HG03457 (cell line): ENCODE measurements around the gene WFIKKN2.
"Not testable (repeated sequence)": the region's sequence is repeated elsewhere in the genome, so short reads cannot be mapped to it uniquely, and the experiment has no call there.

Experiments
- ATAC-seq: cut with Tn5 transposase; IDR thresholded peaks from one replicate; pipeline ENCODE4 v1.9.1; 2021; ENCODE audit warnings: moderate number of reproducible peaks; ENCODE audit not compliant: unreplicated experiment

Gene WFIKKN2

DNA sequence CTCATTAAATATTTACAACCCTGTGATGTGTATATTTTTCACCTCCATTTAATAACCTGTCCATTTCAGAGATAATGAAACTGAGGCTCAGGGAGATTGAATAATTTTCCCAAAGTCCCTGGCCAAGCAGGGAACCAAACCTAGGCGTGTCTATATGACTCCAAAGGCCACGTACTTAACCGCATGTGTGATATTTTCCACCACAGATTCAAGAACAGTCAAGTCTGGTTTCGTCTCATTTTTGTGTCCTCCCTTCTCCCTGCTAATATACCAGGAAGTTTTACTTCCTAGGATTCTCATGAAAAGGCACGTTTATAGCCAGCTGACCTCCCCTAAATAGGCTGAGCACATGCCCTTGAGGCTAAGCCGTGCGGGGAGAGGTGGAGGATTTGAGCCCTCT, 15.3 kb downstream of the WFIKKN2 start:
- no peak for ATAC-seq

DNA sequence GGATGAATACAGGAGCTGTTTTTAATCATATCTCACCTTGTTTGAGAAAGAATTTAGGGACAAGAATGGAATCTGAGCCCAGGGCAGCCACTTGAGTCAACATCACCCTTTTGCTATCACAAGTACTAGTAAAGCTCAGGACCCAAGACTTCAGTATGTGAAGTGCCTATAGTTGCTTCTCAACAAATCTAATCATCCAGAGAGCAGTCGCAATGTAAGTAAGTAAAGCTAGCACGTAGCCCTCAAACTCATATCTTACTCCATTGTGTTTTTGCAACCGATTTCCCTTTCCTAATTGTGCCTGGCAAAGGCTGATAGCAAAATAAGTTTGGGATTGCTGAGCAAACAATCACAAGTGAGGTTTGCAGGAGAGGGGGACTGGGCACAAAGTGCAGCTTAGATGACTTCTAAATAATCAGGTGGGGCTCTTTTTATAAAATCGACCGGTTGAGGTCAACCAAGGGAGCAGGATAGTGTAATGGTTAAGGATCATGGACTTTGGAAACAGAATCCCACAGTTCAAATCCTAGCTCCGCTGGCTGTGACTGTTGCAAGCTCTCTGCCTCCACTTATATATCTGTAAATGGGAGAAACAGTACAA, 17.7 kb downstream of the WFIKKN2 start:
- no peak for ATAC-seq

DNA sequence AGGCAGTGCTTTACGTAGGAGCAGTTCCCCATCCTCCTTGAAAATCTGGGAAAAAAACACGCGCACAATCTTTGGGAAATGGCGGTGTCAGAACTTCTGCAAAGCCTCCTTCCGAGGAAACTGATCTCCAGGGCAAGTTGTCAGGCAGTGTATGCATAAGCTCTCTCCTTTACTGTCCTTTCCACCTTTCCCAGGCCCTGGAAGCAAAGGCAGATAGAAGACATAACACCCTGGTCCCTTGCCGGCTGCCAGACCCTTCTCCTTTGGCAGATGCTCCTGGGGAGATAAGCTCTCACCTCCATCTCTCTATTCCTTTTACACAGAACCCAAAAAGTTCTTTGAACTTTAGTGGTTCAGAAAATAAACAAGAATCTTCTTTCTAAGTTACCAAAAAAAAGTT, 18.4 kb downstream of the WFIKKN2 start:
- no peak for ATAC-seq

DNA sequence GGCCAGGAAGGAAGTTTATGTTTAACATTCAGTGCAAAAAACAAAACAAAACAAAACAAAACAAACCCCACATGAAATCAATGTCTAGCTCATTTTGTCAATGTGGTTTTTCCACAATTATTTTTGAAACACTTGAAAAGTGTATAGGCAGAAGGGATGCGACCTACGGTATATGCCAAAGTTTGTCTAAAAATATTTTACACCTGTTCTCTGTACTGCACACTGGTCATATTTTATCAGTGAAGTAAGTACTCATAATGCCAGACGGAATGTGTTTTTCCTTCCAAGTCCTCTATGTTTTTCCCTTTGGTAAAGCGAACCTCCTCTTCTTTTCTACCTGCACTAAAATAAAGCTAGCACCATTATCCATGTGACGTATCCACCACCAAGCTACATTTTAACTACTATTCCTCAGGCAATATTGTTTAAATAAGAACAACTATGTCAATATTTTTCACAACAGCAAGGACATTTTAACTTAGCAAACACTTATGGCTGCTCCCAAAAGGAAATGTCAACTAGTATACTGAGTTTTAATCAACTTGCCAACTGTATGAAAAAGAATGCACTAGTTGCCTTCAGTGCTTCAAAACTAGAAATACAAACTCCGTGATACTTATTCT, 20.4 kb downstream of the WFIKKN2 start:
- no peak for ATAC-seq

DNA sequence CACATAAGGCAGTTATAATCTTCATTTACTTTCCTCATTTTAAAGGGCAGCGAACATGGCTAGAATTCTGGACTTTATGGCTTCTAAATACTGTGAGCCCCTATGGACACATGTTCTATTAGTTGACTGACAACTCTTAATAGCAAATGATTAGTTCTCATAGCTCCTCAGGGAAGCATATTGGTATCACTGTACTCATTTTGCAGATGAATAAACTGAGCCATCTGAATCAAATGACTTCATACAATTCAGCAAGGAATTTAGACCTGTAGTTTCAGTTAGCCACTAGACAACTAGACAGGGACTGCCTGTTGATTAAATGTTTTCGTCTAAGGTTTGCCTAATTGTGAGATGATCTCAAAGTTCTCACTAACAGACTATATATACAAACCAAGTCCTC, 21.0 kb downstream of the WFIKKN2 start:
- ATAC-seq, result no peak

DNA sequence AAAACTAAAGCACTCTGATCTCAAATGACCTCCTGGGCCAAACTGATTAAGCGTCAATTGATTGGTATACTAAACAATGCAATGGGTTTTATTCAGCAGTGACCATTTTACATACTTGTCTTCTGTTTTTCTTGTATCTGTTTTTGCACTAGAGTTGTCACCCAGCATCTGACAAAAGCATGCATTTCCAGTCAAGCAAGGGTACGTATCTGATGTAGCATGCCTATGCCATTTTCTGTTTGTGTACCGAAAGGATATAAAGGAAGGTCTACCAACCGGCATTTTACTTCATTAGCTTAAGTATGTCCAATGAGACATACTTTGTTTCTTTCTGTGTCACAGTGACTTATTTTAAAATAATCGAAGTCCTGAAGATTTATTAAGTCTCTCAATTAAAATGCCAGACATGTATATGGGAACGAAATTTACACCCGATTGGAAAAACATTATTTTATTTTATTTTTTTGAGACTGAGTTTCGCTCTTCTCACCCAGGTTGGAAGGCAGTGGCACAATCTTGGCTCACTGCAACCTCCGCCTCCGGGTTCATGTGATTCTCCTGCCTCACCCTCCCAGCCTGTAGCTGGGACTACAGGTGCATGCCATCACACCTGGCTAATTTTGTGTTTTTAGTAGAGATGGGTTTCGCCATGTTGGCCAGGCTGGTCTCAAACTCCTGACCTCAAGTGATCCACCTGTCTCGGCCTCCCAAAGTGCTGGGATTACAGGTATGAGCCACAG, 23.3 kb downstream of the WFIKKN2 start:
- ATAC-seq, result no peak

DNA sequence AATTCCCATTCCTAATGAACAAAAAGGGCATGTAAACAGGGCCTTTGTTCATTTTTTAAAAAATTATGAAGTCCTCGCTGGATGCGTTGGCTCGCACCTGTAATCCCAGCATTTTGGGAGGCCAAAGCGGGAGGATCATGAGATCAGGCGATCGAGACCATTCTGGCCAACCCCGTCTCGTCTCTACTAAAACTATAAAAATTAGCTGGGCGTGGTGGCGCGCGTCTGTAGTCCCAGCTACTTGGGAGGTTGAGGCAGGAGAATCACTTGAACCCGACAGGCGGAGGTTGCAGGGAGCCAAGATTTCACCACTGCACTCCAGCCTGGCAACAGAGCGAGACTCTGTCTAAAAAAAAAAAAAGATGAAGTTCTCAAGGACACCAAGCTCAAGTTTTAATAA, 24.3 kb downstream of the WFIKKN2 start:
- not testable (repeated sequence) for ATAC-seq

DNA sequence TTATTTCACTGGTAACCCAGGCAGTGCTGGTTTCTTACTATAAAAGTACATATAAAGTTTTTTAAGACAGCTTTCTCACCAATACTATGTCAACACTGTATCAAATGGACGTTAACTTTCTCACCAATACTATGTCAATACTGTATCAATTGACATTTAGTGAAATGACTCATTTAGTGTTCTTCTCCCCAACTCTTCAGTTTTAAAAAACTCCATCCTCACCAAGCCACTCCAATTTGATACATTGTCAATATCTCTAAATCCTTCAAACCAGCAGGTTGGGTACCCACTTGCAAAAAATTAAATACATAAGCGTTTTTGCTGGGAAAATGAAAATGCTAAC, 25.9 kb downstream of the WFIKKN2 start:
- no peak for ATAC-seq

DNA sequence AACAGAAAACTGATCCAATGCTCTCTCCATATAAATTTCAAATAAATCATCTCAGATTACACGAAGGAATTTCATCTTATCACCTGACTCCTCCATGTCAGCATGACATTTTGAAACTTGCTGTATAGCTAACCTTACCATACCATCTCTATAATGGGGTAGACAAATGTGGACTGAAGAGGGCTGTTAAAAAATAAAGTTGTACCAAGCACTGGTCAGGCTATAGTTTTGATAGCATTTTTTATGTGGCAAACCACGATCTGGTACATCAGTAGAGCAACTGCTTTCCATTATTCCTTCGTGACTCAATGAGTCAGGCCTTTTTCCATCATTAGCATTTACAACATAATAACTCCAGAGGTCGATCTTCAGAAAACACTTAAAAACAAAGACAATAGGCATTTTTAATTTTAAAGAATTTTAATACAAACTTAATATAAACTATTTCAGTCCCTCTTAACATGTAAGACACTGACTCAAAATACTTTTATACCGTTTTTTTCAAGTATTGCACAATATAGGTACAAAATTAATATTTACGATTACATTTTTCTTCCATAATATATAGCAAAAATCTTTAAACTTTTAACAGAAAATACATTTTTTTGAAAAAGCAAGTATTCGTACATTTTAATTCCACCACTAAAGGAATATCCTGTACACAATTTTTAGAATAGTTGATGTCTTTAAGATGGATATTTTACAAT, 26.6 kb downstream of the WFIKKN2 start:
- ATAC-seq, result no peak

DNA sequence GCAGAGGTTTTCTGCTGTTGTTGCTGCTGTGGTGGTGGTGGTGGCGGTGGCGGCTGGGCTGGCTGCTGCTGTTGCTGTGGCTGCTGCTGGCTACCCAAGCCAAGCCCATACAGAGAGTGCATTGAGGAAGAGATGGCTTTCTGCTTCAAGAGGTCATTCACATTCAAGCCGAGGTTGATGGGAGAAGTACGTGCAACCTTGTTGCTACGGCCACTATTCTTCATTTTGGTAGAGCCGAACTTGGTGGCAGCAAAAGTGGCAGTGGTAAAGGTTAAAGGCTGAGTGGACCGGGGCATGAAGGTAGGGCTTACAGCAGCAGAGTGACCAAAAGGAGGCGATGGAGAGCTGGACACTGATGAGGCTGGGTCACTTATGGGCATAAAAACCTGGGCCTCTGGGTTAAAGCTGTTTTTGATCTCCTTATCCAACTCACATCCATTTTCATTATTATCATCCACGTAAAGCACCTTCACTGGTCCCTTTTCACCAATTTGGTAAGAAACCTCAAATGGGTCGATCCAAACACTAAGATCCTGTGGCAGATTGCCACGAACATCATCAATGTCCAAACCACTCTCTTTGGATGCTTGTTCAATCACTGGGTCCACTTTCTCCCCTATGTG, 27.9 kb downstream of the WFIKKN2 start:
- ATAC-seq, result no peak

DNA sequence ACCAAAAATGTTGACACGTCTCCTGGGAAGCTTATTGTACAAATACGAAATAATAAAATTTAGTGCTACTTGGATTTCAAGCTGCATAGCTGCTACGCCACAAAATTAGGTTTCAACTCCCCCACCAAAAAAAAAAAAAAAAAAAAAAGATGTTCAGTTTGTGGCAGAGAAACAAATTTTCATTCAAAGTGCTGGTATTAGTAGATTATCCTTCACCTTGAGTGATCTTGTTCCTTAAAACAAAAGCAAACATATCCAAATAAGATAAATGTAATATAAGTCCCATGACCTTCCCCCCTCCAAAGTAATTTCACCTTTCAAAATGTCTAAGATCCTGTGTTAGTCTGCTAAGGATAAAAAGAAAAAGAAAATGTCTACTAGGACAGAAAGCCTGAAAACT, 28.5 kb downstream of the WFIKKN2 start:
- ATAC-seq, result no peak

DNA sequence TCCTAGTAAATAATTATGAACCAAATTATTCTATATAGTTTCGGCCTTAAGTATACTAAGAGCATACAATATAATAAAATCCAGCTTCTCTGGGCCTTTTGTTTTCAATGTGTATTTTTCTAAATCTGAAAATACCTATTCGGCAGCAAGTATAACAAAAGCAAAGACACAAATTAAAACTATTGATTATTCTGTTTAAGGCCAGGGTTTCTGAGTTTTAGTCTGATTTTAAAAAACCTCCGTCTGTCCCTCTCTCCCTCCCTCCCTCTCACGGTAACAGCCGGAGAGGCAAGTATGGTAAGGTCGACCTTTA, 29.3 kb downstream of the WFIKKN2 start:
- ATAC-seq, result no peak

DNA sequence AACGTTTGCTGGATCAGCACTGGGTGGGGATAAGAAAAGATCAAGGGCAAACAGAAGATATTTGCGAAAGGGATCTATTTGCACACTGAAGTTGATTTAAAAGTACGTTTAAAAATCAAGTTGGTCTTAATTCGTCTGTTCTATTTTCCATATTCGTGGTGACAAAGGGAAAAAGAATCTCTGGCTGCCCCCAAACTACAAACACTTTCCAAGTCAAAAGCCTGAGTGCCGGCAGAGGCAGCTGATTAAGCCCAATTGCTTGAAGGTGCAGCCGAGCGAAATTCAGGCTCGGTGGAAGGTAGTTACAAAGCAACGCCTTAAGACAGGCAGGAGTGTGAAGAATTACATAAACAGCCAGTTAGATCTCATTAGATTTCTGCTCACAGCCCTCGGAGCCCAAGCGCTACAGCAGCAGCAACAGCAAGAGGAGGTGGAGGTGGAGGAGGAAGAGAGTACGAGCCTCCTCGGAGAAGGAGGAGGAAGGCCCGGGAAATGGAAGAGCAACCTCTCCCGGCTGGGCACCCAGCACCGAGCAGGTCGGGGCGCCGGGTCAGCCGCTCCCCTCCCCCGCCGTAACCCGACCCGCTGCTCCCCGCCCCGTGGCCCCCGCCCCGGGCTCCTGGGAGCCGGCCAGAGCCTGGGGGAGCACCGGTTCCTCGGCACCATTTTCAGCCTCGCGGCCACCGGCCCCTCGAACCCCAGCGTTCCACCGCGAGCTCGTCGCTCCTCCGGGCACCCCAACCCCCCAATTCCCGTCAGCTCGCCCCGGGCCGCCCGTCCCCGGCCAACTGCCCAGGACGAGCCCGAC, 29.9 kb downstream of the WFIKKN2 start:
- ATAC-seq, result peak; percentile 11

DNA sequence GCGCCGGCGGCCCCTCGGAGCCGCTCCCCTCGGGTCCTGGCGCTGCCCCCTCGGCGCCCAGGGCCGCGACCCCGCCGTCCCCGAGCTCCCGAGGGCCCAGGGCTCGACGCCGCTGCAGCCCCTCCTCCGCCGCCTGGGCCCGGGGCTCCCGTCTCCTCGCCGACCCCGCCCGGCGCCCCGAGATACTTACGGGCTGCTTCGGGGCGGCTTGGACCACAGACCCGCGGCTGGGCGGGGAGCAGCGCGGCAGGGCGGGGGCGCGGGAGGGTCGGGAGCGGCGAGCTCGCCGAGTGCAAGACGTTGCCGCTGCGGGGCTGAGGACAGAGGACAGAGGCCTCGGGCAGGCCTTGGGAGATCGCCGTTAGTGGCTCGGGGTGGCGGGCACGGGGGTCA, 30.5 kb downstream of the WFIKKN2 start:
- ATAC-seq, result peak; percentile 13

DNA sequence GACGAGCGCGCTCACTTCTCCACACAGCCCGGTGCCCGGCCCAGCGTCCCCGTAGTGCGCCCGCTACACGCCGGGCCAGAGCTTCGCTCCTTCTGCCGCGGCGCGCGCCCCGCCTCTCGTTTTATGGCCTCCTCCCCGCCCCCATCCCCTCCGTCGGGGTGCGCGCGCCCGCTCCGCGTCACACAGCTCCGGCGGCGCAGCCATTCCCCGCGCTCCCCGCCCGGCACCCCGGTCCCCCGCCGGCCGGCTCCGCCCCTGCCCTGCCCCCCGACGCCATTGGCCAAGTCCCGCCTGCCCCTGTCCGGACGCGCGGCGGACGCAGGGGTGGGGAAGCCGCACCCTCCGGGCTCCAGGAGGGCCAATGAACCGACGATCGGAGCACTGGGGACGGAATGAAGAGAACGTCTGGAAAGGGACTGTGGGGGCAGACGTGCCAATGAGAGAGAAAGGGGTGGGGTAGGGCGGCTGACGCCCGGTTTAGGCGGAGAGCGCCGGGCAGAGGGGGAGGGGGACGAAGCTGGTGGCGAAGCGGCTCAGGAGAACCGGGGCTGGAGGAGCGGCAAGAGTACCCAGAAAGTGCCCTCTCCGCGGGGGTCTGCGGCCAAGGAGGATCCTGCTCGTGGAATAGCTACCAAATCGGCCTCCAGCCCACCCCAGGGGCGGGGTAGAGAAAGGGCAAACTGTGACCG, 31.0 kb downstream of the WFIKKN2 start, which contains the start of gene TOB1:
Gene TOB1, minus strand, starts transcription at position 94 of the 689 bp plus-strand sequence. CDS start 2,337 bp downstream, outside the sequence.
- ATAC-seq, result peak; percentile 53

DNA sequence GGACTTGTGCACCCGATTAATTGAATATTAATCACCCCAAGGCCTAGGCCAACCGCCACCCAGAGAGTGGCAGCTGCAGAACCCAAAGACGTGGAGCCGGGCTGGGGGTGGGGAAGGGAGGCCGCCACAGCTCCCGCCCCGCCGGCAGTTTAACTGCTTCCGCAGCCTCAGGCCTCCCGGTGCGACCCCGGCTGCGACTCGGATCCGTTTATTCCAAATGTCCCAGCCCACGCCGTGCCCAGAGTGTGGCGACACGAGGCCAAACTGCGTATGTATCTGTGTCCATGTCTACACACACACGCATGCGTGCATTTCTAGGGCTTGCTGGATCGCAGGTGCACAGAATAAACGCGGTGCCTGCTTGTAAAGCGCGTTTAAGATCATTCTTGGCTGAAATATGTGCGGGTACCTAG, 31.6 kb downstream of the WFIKKN2 start:
- no peak for ATAC-seq

DNA sequence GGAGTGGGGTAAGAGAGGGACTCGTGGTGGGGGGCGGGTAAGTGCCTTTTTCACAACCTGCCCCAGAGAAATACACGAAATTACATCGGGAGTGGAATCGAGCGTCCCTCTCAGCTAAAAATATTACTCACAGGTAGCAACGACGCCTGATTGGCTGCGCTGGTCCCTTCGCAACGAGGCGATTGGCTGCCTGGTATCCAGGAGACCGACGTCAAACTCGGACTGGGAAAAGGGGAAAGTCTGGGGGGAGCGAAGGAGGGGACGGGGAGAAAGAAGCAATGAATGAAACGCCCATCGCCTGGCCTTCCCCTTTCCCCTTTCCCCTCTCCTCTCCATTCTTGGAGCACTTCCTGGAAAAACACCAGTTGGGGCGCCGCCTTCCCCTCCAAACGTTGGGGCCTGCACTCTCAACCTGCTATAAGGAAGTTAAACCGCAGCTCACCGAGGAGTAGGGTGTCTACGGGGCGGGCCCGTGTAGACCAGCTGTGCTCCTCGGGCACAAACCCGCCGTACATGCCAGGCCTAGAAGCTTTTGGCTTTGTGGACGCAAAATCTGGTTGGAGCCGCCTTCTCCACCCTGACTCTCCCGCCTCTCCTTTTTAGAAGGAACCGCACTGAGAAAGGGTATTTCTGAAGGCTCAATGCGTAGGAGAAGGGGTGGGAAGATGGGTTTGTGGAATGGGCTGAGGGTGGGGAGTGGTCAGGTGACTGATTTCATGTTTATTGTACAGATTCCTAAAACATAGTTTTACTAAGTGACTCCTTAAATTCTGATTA, 32.2 kb downstream of the WFIKKN2 start:
- ATAC-seq, result no peak

DNA sequence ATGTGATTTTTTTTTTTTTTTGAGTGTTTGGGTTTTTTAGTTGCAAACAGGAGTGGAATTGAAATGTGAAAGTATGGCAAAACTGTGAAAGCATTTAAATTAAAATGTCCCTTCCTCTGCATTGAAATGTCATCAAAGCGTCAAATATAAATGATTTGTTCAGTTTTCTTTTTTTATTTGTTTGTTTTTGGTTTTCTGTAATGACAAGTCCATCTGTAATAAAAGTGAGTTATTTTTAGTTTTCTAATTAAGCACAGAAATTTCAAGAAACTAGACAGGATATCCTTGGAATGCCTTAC, 32.7 kb downstream of the WFIKKN2 start:
- no peak for ATAC-seq

DNA sequence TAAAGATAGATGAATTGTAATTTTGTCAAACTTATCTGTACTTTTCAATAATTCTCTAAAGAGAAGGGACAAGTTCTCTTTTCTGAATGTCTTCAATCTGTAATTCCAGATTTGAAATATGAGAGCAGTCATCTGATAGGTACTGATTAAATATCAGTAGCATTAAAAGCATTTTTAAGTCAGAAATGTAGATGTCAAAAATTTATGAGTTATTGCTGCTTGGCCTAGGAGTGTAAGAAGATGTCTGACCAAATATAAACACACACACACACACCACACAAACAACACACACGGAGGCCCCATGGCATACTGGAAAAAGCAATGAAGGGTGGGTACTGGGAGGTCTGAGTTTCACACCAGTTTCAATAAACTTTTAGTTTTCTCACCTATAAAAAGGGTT, 33.2 kb downstream of the WFIKKN2 start:
- no peak for ATAC-seq

DNA sequence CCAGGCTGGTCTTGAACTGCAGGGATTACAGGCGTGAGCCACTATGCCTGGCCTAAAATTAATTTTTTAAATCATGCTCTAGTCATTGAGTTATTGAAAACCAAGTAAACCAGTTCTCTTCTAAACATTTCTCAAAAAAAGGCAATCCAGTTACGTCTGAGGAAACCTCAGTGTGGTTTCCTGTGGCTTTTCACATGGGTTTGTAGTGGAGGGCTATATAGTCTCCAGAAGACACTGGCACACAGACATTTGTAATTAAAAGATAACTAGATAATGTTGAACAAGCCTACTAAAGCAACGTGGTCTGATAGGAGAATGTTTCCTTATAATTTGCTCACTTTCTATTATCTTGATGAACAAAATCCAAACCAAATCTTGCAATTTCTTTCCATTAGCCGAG, 36.0 kb downstream of the WFIKKN2 start:
- no peak for ATAC-seq
